Activated T-cell treated with anti-CD3 and anti-CD28 coated beads for 1 hour (primary cell): ENCODE data around the gene TNS1.

Source experiments
- DNase-seq: peaks from one replicate; pipeline ENCODE4 v3.0.0-alpha.2; 2020; ENCODE audit warnings: low read depth

TNS1 gene

DNA sequence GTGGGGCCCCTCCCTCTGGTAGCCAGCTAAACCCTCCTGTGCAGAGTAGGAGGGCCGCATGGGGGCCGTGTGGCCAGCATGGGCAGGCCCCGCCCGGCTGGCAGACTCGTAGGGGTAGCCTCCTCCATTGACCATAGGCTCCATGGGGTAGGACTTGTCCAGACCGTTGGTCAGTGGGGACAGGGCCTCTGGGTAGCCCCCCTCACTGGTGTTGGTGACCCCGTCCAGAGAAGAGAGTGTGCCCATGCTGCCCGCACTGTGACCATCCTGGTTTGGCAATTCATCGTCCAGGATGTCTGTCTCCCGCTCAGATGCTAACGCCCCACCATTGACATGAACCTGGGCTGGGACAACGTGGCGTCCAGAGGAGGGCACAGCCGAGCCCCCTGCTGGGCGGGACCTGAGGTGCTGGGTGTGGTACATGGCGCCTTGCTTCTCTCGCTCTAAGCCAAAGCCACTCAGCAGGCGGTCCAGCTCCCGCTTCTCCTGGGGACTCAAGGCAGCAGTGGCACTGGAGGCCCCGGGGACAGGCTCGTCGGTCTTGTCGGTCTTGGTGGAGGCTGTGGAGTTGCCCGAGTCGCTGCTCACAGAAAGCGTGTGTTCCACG is 154.3 kb downstream of the TNS1 start:
- DNase-seq = no peak

DNA sequence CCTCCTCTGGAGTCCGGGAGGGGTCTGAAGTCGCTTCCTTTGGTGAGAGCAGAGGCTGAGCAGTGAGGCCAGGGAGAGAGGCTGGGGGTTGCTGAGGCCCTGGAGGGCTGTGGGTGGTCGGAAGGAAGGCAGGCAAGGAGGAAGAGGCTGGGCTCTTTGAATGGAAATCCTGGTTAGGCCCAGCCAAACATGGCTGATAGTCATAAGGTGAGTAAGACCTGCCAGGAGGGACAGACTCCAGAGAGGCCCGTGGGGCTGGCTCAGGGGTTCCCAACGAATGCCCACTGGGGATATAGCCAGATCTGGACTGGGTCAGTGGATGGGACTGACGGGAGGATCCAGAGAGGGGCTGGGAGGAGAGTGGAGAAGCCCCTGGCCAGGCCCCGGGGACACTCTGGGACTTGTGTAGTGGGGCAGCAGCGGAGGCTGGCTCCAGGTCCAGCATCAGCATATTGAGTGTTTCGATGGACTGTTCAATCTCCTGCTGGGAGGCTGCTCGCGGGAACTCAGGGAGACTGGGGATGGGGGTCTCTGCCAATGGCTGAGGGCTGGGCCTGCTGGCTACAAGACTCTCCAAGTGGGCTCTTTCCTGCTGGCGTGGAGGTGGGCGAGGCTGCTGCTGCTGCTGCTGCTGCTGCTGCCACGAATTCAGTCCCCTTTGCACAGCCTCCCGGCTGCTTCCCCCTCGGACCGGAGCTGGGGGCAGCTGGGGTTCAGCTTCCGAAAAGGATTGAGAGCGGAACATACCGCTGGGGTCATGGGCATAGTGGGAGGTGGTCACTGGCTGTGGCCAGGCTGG is 155.0 kb downstream of the TNS1 start:
- DNase-seq = no peak

DNA sequence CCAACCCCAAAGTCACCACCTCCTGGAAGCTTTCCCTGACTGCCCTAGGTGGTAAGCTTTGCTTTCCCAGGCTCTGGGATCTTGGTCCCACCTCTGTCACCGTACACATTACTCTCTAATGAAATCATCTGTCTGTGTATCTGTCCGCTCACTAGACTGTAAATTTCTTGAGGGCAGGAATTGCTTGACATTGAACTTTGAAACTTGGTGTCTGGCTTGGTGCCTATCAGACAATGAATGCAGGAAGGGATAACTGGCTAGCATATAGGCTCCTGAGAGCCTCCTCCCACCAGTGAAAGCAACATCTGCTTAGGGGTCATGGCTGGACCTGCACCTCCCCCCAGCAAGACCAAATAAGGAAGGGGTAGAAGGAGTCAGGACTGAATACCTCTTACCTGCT is 155.7 kb downstream of the TNS1 start:
- no peak for DNase-seq

DNA sequence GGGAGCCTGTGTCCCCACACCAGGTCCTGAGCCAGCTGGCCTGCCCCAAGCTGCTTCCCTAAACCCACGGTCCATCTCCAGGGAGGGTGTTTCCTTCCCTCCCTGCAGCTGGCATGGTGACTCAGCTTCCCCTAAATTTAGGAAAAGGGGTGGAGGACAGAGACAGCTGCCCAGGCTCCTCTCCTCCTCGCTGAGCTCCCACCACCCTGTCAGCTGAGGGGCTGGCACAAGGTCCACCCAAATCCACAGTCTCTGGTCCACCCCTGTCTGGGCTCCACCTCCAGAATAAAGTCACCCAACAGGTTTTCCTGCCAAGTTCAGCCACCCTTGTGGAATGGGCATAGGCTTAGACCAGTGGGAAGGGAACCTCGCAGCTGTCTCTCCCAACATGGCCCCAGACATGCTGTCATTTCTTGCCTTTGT is 156.5 kb downstream of the TNS1 start:
- DNase-seq = no peak

DNA sequence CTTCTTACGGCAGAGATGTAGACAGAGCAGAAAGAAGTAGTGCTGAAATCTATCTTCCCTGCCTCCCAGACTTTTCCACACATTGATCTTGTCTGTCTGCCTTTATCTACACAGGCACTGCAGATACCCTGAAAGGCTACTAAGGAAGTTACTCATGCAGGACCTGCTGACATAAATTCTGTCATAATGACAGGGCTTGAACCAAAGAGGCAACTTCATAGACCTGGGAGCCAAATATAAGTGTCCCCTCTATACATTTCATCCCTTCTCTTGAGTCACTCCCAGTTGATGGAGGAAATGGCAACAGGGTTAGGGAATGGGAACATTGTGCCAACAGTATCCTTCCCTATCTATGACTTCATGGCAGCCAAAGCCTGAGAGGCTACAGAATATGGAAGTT is 157.5 kb downstream of the TNS1 start:
- no peak for DNase-seq

DNA sequence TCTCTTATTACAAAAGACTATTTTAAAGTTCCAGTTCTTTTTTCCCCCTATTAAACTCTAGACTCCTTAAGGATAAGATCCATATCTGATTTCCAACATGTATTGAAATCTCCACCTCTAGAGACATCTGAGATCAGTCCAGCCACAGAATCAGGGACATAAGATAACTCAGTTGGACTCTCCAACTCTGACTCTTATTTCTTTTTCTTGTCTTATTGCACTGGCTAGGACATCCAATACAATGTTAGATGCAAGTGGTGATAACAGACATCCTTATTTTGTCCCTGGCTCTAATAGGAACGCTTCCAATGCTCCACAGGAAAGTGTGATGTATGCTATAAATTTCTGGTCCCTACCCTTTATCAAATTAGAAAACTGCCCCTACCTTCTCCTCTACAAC is 158.1 kb downstream of the TNS1 start:
- no peak for DNase-seq

DNA sequence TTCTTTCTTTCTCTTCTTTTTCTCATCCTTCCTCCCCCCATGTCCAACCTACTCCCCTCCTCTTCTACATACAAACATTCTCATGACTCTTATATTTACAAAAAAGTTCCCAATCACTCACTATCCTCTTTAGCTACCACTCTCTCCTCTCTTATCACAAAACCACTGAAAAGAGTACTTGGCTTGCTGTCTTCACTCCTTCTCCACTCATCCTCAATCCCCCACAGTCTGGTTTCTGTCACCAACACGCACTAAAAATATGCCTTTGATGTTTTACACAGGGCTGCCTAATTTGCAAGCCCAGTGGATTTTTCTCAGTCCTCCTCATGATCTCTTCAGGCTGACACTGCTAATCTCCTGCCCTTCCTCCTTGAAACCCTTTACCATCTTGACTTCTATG is 159.5 kb downstream of the TNS1 start:
- no peak for DNase-seq

DNA sequence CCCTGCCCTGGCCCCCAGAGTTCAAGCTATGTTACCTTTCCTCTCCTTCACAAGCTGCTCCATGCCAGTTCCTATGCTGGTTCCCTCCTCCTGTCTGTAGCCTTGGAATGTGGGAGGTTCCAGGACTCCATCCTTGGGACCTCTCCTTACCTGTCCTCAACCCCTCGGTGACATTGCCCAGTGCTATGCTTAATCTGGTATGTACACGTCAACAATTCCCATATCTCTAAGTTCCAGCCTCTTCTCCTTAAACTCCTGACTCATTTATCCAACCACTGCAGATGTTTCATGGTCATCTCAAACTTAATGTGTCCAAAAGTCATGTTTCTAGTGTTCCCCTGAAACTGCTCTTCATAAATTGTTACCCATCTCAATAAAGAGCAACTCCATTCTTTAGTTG is 160.8 kb downstream of the TNS1 start:
- DNase-seq = no peak

DNA sequence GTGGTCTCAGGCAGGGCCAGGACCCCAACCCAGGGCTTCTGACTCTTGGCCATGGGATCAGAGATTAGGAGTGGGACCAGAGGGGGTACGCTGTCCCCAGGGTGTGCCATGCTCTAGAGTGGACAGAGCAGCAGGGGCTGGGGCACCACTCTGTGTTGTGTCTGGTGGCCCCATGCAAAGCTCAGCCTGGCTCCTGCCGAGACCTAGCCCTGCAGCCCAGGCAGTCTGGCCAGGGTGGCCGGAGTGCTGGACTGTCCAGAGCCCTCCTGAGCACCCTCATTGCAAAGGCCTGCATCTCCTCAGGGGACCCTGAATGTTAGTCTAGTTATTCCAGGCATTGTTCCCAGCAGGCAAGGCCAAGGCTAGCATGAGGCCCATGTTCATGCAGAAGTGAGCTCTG is 162.3 kb downstream of the TNS1 start:
- no peak for DNase-seq

DNA sequence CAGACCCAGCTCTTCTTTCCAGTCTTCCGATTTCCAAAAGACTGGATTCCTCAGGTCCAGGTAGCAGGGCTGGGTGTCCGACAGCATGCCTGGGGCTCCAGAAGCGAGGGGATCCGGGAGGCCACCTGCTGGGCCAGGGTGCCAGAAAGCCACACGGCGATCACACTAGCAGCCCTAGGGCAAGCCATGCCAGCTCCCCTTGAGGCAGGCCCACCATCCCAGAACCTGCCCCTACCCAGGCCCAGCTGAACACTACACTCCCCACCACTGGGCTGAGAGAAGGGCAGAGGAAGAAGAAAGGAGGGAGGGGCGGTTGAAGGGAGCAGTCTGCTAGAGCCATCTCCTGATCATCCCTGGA is 163.1 kb downstream of the TNS1 start:
- no peak for DNase-seq

DNA sequence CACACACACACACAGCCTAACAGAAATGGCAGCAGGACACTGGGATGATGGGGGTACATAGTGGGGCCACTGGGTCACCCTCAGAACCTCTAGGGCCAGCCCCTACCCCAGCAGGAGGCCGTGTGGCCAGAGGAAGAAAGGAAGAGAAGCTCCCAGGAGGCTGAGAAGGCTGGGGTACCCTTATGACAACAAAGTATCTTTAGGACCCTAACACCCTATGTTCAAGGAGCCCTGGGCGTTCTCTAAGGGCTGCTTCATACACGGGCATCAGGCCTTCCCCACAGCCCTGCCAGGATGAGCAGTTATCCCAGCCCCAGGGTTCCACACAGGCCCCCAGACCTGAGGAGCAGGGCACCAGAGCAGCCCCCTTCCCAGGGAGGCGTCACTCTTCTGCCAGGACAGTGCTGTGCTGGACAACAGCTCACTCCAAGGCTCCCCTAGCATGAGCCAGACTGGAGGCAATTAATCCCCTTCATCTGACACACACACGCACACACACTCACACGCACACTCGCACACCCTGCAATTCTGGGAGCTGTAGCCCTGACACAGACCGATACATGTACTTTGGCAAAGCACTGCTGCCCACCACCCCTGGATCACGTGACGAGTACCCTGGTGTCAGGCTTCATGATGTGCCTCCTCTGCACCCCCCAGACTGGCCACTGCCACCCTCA is 163.6 kb downstream of the TNS1 start:
- DNase-seq = no peak

DNA sequence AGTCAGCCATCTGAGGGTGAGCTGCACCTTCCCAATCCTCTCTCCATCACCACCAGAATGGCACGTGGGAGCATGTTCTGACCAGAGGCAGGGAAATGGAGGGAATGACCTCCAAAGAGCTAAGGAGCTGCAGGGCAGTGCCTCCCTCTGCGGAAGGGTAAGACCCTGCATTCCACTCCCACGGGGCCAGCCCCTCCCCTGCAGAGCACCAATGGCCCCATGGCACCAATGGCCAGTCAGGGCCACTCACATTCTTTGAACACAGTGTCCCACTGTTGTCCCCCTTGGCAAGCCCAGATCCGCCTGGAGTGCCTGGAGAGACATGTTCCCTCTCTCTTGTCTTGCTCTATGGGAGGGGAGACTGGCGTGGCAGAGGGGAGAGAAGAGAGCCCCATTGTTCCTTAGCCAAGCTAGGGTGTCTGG is 164.4 kb downstream of the TNS1 start:
- no peak for DNase-seq

DNA sequence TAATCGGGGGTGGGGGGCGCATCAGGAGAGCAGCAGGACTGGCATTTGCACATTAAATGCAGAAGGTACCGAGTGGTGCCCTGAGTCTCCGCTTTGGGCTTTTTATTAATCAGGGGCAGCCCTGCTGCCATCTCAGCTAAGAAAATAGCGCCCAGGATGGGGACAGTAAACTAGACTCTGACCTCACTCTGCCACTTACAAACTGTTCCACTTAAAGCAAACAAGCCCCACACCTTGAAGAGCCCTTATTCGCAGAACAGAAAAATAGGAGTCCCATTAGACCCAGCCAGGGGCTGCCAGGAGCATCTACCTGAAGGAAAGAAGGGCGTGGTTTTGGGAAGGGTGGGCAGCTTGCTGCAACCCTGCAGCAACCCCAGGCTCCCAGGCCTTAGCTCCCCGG is 165.3 kb downstream of the TNS1 start:
- DNase-seq = no peak

DNA sequence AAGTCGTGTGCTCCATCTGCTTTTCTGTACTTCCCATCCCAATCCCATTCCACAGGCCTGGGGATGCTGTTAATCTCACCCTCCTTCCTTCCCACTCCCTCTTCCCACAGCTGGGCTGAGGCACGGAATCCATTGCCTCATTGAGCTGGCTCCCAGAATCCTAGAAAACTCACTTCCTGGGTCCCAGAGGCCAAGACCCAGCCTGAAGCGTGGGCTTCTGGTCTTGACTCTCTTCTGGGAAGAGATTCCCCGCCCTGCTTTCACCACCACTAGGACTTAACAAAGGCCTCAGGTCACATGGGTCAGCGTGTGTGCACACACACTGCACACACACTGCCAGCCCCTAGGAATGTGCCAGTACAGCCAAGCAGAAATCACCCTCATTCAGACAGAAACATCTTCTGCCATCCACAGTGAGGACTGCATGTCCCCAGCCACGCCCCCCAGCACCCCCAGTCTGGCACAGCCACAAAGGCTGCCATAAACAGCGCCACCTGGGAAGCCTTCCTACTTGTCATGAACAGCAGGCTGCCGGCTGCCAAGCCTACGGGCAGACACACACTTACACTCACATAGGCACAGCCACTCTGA is 165.8 kb downstream of the TNS1 start:
- DNase-seq = no peak

DNA sequence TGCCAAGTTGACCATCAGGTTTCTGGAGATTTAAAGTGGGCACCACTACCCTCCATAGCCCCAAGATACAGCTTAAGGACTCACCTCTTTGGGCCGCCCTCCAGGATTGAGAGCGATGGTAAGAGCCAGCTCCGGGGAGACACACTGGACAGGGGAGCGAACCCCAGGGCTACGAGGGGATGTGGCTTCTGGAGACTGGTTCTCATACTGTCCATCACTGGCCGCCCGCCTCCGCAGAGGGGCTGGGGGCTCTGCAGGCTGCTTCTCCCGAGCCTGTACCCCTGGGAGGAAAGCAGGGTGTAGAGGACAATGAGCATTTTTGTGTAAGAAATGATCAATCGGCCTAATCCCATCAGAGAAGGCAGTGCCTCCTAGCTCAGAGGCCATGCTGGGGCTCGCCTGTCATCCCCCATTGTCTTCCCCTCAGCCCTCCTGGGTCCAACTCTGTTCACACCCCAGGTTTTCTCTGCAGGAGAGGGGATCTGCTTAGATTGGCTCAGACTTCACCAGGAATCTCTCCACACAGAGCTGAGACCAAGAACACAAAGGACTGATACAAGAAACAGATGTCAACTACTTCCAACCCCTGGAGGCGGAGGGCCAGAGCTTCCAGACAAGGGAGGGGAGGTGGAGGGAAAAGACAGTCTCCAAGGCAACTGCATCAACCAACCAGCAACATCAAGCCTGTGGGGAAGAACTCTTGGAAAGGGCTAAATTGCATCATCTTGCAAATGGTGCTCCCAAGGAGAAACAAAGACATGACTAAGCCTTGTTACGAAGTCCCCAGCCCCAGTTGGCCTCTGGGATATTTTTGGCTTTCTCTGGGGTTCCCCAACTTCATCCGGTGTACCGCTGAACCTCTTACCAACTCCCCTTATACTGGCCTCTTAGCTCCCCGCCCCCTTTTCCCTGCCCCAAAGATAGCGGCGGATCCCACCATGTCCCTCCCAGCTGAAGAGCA is 166.6 kb downstream of the TNS1 start:
- no peak for DNase-seq

DNA sequence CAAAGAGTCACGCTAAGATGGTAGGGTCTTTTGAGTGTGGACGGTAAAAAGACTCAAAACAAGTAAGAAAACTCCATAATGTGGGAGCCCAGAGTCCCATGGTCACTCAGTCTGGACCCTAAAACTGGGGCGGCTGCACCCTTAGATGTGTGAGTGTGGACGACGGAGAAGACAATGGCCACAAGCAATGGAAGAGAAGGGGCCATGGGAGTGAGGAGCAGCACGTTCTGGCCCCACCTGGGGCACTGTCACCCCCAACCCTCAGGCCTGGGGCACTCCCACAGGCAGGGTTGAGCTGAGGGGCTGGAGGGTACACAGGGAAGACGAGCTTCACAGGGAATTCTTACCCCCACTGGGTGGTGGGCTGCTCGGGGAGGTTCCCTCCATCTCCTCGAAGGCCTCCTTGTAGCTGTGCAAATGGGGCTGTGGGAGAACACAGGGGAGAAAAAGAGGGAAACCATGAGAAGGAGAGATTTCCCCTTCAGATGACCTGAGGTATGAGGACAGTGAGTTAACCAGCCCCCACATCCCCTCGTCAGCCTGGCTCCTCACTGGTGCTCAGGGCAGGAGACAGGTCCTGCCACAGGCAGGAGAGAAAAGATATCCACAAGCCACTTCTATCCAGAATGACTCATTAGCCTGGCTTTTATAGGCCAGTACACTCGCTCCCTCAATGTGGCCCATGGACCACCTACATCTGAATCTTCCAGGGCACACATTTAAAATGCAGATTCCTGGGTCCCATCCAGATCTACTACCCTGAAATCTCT is 167.9 kb downstream of the TNS1 start:
- DNase-seq = no peak

DNA sequence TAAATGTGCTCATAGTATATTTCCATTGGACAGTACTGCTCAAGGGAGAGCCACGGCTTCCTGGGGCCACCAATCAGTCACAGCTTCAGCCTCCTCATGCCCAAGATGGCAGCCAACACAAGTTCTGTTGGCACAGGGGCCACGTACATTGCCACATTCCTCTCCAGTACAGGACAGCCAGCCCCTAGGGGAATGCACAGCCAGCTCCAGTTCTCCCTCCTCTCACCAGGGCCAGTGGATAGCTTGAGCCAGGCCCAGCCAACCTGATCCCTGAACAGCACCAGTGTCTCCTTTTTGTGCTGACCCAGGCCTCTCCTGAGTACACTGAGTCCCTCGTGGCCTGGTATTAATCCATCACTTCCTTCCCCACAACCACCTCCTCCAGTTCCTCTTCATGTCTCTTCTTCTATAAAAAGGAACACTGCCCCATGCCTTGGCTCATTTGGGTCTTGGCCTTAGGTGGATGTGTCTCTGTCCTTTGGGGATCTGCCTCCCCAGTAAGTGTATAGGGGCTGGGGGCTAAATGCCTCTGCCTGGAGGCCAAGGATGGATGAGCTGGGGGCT is 168.7 kb downstream of the TNS1 start:
- no peak for DNase-seq

DNA sequence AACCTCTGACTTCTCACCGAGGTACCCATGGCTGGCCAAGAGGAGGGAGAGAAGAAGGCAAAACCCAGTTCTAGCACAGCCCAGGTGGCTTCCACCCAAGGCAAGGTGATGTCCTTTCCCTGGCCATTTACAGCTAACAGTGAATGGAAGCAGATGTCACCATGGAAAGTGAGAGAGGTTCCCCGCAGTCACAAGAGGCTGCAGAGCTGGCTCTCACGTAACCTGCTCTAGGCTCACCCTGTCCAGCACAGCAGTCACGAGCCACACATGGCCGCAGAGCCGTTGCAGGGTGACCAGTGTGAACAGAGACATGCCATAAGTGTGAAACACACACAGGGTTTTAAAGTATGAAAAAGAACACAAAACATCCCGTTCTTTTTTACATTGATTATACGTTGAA is 169.4 kb downstream of the TNS1 start:
- no peak for DNase-seq

DNA sequence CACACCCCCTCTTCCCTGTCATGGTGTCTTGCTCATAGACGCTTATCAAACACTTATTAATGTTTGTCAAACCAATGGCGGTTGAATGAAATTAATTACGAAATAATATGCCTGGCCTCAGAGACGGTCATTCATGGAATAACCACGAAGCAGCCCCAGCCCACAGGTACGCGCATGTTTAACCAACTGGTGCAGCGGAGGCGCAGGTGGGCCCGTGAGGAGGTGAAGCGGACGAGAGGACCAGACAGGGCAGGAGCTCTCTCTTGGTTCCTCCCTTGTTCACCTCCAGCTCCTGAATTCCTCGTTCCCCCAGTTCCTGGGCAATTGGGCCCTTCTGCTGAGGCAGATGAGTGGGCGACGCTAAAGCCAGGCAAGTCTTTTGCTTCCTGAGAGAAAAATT is 169.8 kb downstream of the TNS1 start:
- DNase-seq = no peak

DNA sequence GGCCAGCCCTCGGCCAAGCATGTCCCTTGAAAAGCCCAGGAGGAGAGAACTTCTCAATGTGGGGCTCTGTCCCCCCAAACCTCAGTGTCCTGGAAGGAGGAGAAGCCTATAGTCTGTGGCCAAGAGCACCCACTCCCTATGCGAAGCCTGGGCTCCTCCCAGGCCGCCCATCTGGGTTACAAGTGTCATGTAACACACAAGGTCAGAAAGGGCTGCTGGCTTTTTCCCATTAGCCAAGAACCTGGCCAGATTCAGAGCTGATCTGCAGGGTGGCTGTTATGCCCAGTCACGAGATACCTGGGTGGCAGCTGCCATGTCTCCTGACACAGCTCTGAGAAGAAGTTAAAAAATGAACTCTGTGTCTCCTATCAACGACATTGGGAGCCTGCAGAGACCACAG is 170.7 kb downstream of the TNS1 start:
- DNase-seq = no peak

DNA sequence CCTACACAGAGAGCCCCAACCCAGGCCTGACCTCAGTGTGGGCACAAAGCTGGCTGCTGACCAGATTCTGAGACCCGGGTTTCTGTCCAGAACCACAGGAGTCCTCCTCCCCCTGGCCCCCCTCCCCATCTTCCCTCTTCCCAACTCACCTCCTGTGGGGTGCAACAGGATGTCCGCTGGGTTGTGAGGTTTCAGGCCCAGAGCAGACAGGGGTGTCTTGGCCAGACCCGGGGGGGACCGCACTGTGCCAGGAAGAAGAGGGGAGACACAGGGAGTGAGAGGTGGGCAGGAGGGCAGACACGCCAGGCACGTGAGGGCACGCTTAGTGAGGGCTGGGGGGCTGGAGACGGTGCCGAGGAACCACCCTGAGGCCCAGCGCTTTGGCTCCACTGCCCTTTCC is 171.5 kb downstream of the TNS1 start:
- DNase-seq = no peak
